Ovary (tissue), 9 donors: Measurements from ENCODE around the gene CD79A. TPM values are rescaled to one million over a fixed set of nuclear protein-coding genes. Genes with fewer than 3 reads are reported as not detected.

Experiments used
- DNase-seq, 5 donors: peaks; one replicate each; pipeline ENCODE4 v3.0.0-alpha.2; 2019 to 2020
- H3K27ac ChIP-seq, 2 donors: fragments of 200-600 bp; one replicate each; pipeline versions ENCODE4 v1.5.1 to v1.8.0; 2019 to 2022
- H3K27me3 ChIP-seq: fragments of 200-600 bp; one replicate; pipeline ENCODE4 v1.8.0; 2022
- H3K36me3 ChIP-seq: fragments of 200-600 bp; sonication (generic); one replicate; pipeline ENCODE4 v1.5.1; 2019
- H3K4me1 ChIP-seq: one replicate; pipeline ENCODE4 v1.8.1; 2013; ENCODE audit warnings: mild to moderate bottlenecking, moderate library complexity; ENCODE audit not compliant: insufficient read depth
- H3K4me3 ChIP-seq: fragments of 200-600 bp; sonication (generic); one replicate; pipeline ENCODE4 v1.5.1; 2017
- H3K9me3 ChIP-seq, 2 donors: fragments of 200-600 bp in 1 of 2; sonication (generic) in 1 of 2; one replicate each; pipeline versions ENCODE4 v1.5.1 to v1.8.1; 2013 to 2019; ENCODE audit warnings: mild to moderate bottlenecking in 1 of 2, moderate library complexity in 1 of 2
- EP300 ChIP-seq: sonication (generic); formaldehyde crosslinking; IDR thresholded peaks from one replicate; pipeline ENCODE4 v1.6.1; 2017; ENCODE audit warnings: antibody characterized with exemption
- POLR2A ChIP-seq: fragments of 450-650 bp; IDR thresholded peaks from one replicate; pipeline ENCODE4 v1.6.1; 2017; ENCODE audit warnings: antibody characterized with exemption, mild to moderate bottlenecking, moderate library complexity
- WGBS, 3 donors: extraction: QIAGEN DNeasy Blood & Tissue Kit in 1 of 3; methylation state at CpG; one replicate each; pipeline versions ENCODE4 v1.1.5 to v1.1.7; 2013 to 2017; 5-methylcytosine and 5-hydroxymethylcytosine counted together
- intact Hi-C, 4 donors: fragments of 100-400 bp; cut with DNase I; formaldehyde crosslinking; loops; one replicate each; pipeline versions ENCODE4 v1.11.0 to v1.15.1; 2022 to 2023
- polyA plus RNA-seq, 2 donors: library from polyadenylated mRNA; stranded (reverse); fragments of 200-250 nt in 1 of 2; fragments of 350-450 nt in 1 of 2; fragmentation: Illumina TruSeq in 1 of 2; extraction: RNeasy Lipid Tissue Mini Kit (QIAGEN cat#74804) in 1 of 2; gene quantifications; one replicate each; pipeline ENCODE4 v1.2.3, GENCODE V29; 2013 to 2014
- total RNA-seq, 7 donors: library from RNA; depleted of rRNA in 2 of 7; stranded (reverse); fragments of >200 nt in 2 of 7; fragmentation: NEBNext Ultra II Directional in 3 of 7; extraction: Animal tissue kit (Norgen Biotek cat#: 25700) in 3 of 7; gene quantifications; one replicate each; pipeline versions ENCODE4 v1.1.0 to v1.2.4, GENCODE V29; 2016 to 2023
- TF ChIP-seq, protein P1 (sequence below), 3 donors: fragments of 450-650 bp in 2 of 3; fragments of 200-600 bp in 1 of 3; IDR thresholded peaks; one replicate each; pipeline versions ENCODE4 v1.5.1 to v1.8.0; 2016 to 2022; ENCODE audit warnings: antibody characterized with exemption in 3 of 3, mild to moderate bottlenecking in 1 of 3
- donor health status: DM: no; HTN: no; CAD: no; lungs with moderate emphysema.
- donor health status: DM: no; HTN: no; CAD: no.
- donor health status: Bipolar disorder and iron deficiency.
- donor health status: DM: yes; HTN: yes; CAD: no.
- donor health status: DM: no; HTN: no; CAD: no.
- donor health status: DM: yes; HTN: yes; CAD: no.

CD79A gene
- total and polyA plus RNA-seq, 9 donors: 0.25 to 1.4 (median 0.63) TPM; not detected in 1

DNA sequence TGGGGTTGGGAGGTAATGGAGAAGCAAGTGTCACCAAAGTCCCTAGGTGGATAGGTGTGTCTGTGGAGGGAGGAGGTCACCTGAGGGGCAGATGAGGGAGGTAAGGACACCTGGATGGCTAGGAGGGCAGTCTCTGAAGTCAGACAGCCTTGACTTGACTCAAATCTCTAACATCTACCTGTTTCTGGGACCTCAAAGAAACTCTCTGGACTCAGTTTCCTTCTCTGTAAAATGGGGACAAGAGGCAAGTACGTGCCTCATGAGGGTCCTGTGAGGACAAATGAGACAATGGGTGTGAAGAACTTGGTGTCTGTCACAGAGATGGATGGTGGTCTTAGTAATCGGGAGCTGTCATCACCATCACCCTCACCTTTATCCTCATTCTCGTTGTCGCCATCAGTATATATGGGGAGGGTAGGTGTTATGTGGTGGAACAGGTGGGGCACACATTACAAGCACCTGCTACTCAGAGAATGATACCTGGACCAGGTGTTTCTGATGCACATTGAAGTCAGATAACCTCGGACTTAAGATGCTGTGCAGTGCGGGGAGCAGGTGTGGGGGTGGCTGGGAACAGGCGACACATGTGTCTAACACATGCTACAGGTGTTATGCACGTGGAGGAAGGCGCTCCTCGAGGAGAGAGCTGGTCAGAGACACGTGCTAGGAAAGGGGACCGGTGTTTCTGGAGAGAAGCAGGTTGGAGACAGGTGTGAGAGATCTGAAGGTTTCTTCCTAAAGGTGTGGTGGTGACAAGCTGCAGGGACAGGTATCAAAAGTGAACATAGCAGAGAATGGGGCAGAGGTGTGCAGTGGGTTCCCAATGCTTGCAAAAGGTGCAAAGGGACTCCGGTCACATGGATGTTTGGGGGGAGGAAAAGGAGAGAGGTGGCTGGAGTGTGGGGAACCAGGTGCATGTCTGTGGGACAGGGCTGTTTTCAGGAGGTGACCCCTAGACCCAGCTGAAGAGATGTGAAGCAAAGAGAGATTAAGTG lies 47.4 kb downstream of the CD79A start:
- H3K36me3 ChIP-seq: no peaks in the 10 kb centered on the region
- no peak overlapping the region for H3K4me3 ChIP-seq
- H3K9me3 ChIP-seq: no peaks in the 10 kb centered on the region
- H3K27me3 ChIP-seq: no peaks in the 10 kb centered on the region
- 35 to 50% (median 41%) methylated on average over 13 of the region's 13 CpGs for WGBS, 3 donors
- intact Hi-C loops: no loop called here
- no peak for DNase-seq
- no peak for TF ChIP-seq POLR2A
- TF ChIP-seq EP300: no peak
- H3K4me1 ChIP-seq: peaks cover 5% of the 10 kb centered on the region
- no peak overlapping the region for H3K27ac ChIP-seq

DNA sequence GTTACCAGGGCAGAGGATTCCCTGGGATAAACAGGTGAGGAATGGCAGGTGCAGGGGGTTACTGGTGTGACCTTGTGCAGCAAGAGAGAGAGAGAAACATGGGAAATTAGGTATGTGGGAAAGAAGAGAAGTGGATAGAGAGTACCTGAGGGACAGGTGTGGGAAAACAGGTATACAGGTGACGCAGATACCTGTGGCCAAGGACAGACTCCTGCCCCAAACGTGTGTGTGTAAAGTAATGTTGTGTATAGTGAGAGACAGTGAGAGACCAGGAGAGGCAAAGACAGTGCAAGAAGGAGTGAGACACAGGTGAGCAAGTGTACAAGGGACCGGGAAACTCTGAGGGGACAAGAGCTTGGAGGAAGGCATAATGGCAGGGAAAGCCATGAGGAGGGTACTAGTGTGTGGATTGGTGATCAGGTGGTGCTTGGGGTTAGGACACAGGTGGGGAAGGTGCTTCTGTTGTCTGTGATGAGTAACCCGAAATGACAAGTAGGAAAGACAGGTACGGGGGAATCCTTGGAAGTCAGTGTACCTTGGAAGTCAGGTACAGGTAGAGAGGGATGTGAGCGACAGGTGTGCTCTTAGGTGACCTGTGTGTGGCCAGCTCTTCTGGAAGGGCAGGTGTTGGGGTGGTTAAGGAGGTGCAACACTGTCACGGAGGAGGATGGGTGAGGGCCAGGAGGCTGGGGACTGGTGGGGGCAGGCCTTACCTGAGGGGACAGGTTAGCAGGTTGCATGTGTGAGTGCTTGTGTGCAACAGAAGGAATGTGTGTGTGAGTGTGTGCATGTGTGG lies 48.3 kb downstream of the CD79A start:
- H3K36me3 ChIP-seq: no peaks in the 10 kb centered on the region
- 51 to 54% (median 53%) methylated on average over 7 of the region's 7 CpGs for WGBS, 3 donors
- TF ChIP-seq, protein P1, sequence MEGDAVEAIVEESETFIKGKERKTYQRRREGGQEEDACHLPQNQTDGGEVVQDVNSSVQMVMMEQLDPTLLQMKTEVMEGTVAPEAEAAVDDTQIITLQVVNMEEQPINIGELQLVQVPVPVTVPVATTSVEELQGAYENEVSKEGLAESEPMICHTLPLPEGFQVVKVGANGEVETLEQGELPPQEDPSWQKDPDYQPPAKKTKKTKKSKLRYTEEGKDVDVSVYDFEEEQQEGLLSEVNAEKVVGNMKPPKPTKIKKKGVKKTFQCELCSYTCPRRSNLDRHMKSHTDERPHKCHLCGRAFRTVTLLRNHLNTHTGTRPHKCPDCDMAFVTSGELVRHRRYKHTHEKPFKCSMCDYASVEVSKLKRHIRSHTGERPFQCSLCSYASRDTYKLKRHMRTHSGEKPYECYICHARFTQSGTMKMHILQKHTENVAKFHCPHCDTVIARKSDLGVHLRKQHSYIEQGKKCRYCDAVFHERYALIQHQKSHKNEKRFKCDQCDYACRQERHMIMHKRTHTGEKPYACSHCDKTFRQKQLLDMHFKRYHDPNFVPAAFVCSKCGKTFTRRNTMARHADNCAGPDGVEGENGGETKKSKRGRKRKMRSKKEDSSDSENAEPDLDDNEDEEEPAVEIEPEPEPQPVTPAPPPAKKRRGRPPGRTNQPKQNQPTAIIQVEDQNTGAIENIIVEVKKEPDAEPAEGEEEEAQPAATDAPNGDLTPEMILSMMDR (IDR thresholded peaks at IDR 0.05): no peak
- TF ChIP-seq EP300: no peak
- TF ChIP-seq POLR2A: no peak
- no peak overlapping the region for H3K27ac ChIP-seq
- H3K4me3 ChIP-seq: no peak overlapping the region
- intact Hi-C loops: no loop called here
- no peak for DNase-seq
- H3K27me3 ChIP-seq: no peaks in the 10 kb centered on the region
- H3K4me1 ChIP-seq: peaks cover 5% of the 10 kb centered on the region
- no peaks in the 10 kb centered on the region for H3K9me3 ChIP-seq

- H3K27ac ChIP-seq: no peak overlapping the region
- TF ChIP-seq EP300 (no peak), POLR2A (no peak)
- no peak for DNase-seq
- WGBS, 3 donors: 26 to 41% (median 31%) methylated on average over 27 of the region's 27 CpGs
- no peaks in the 10 kb centered on the region for H3K27me3 ChIP-seq
- H3K36me3 ChIP-seq: no peaks in the 10 kb centered on the region
- no peak overlapping the region for H3K4me3 ChIP-seq
- H3K4me1 ChIP-seq: peaks cover 5% of the 10 kb centered on the region
- H3K9me3 ChIP-seq: no peaks in the 10 kb centered on the region
- intact Hi-C loops: no loop called here
These were observed 49.1 kb downstream of the CD79A start for GRCh38 chr19:41926028-41926762.

- intact Hi-C loops: no loop called here
- no peak overlapping the region for H3K4me3 ChIP-seq
- no peaks in the 10 kb centered on the region for H3K9me3 ChIP-seq
- H3K36me3 ChIP-seq: no peaks in the 10 kb centered on the region
- DNase-seq: no peak
- peaks cover 5% of the 10 kb centered on the region for H3K4me1 ChIP-seq
- WGBS, 3 donors: 52 to 58% (median 56%) methylated on average over 16 of the region's 16 CpGs
- TF ChIP-seq POLR2A (no peak), EP300 (no peak)
- TF ChIP-seq, protein P1 (IDR thresholded peaks at IDR 0.05): no peak
- H3K27me3 ChIP-seq: no peaks in the 10 kb centered on the region
- H3K27ac ChIP-seq: no peak overlapping the region
These were observed 49.9 kb downstream of the CD79A start for GRCh38 chr19:41926763-41927496.
